GM12874 (cell line): ENCODE data around the gene ZNF207.

Experiments used
- CTCF ChIP-seq: IDR thresholded peaks from 2 replicates; pipeline ENCODE4 v1.5.1; 2011; ENCODE audit warnings: low read depth, mild to moderate bottlenecking, control low read depth, low read length, moderate library complexity; ENCODE audit not compliant: insufficient read depth

Gene ZNF207

GRCh38 chr17:32382526-32383223 lies 32.7 kb downstream of the ZNF207 start:
- TF ChIP-seq CTCF: no peak

GRCh38 chr17:32383926-32384434 lies 34.0 kb downstream of the ZNF207 start:
- TF ChIP-seq CTCF: no peak

GRCh38 chr17:32385121-32385520 lies 35.2 kb downstream of the ZNF207 start:
- no peak for TF ChIP-seq CTCF

GRCh38 chr17:32385971-32386370 lies 36.0 kb downstream of the ZNF207 start:
- TF ChIP-seq CTCF: no peak

GRCh38 chr17:32386844-32387243 lies 36.9 kb downstream of the ZNF207 start:
- no peak for TF ChIP-seq CTCF

GRCh38 chr17:32388613-32389459 lies 38.9 kb downstream of the ZNF207 start:
- TF ChIP-seq CTCF: no peak

- no peak for TF ChIP-seq CTCF
Measured at GRCh38 chr17:32393904-32394303, 43.9 kb downstream of the ZNF207 start.
